H9 (cell line): Measurements from ENCODE around the gene ATP6V0A4. TPM values are rescaled to one million over a fixed set of nuclear protein-coding genes. Genes with fewer than 3 reads are reported as not detected.

Source experiments
- DNase-seq: peaks from one replicate; pipeline ENCODE4 v3.0.0-alpha.2; 2017
- H2AFZ ChIP-seq: one replicate; pipeline ENCODE4 v1.6.1; 2013; ENCODE audit warnings: mild to moderate bottlenecking, low read length, control low read depth, moderate library complexity
- H2AK5ac ChIP-seq: 2 replicates; pipeline ENCODE4 v1.6.1; 2013; ENCODE audit warnings: low read length, control low read depth, mixed read lengths; ENCODE audit not compliant: insufficient read length
- H2BK120ac ChIP-seq: one replicate; pipeline ENCODE4 v1.6.1; 2013; ENCODE audit warnings: low read depth, mild to moderate bottlenecking, low read length, control low read depth, inconsistent platforms; ENCODE audit not compliant: poor library complexity, severe bottlenecking
- H2BK12ac ChIP-seq: 2 replicates; pipeline ENCODE4 v1.6.1; 2013; ENCODE audit warnings: low read length, control low read depth, mixed read lengths, low read depth; ENCODE audit not compliant: insufficient read length
- H2BK15ac ChIP-seq: 2 replicates; pipeline ENCODE4 v1.6.1; 2013; ENCODE audit warnings: low read depth, low read length, control low read depth
- H2BK20ac ChIP-seq: one replicate; pipeline ENCODE4 v1.6.1; 2013; ENCODE audit warnings: low read depth, mild to moderate bottlenecking, low read length, control low read depth, inconsistent platforms; ENCODE audit not compliant: poor library complexity, severe bottlenecking
- H2BK5ac ChIP-seq: 2 replicates; pipeline ENCODE4 v1.6.1; 2013; ENCODE audit warnings: low read length, control low read depth, mixed read lengths; ENCODE audit not compliant: insufficient read length
- H3K14ac ChIP-seq: 2 replicates; pipeline ENCODE4 v1.6.1; 2013; ENCODE audit warnings: low read length, control low read depth; ENCODE audit not compliant: insufficient read depth
- H3K18ac ChIP-seq: 2 replicates; pipeline ENCODE4 v1.6.1; 2013; ENCODE audit warnings: low read depth, mild to moderate bottlenecking, mixed read lengths, low read length, control low read depth; ENCODE audit not compliant: insufficient read length
- H3K23ac ChIP-seq: 2 replicates; pipeline ENCODE4 v1.6.1; 2013; ENCODE audit warnings: low read length, control low read depth, mixed read lengths, low read depth; ENCODE audit not compliant: insufficient read length
- H3K23me2 ChIP-seq: 2 replicates; pipeline ENCODE4 v1.6.1; 2013; ENCODE audit warnings: low read depth, mild to moderate bottlenecking, mixed read lengths, low read length, control low read depth; ENCODE audit not compliant: insufficient read length, poor library complexity, severe bottlenecking
- H3K27ac ChIP-seq: 2 replicates; pipeline ENCODE4 v1.5.1; 2013; ENCODE audit warnings: low read length, control low read depth, mixed read lengths, low read depth; ENCODE audit not compliant: insufficient read length
- H3K27me3 ChIP-seq: 2 replicates; pipeline ENCODE4 v1.6.1; 2013; ENCODE audit warnings: low read length, control low read depth, inconsistent platforms; ENCODE audit not compliant: insufficient read depth
- H3K4ac ChIP-seq: 2 replicates; pipeline ENCODE4 v1.6.1; 2013; ENCODE audit warnings: low read depth, mild to moderate bottlenecking, control low read depth, inconsistent platforms, low read length, moderate library complexity
- H3K4me1 ChIP-seq: 2 replicates; pipeline ENCODE4 v1.6.1; 2013; ENCODE audit warnings: low read length, control low read depth, inconsistent platforms; ENCODE audit not compliant: insufficient read depth
- H3K4me2 ChIP-seq: 2 replicates; pipeline ENCODE4 v1.6.1; 2013; ENCODE audit warnings: low read length, control low read depth, mixed read lengths; ENCODE audit not compliant: insufficient read length, insufficient read depth
- H3K56ac ChIP-seq: 2 replicates; pipeline ENCODE4 v1.6.1; 2013; ENCODE audit warnings: low read depth, mild to moderate bottlenecking, mixed read lengths, low read length, control low read depth; ENCODE audit not compliant: insufficient read length
- H3K79me1 ChIP-seq: 2 replicates; pipeline ENCODE4 v1.6.1; 2013; ENCODE audit warnings: low read depth, mild to moderate bottlenecking, moderate library complexity, low read length, control low read depth, inconsistent platforms; ENCODE audit not compliant: insufficient read depth, poor library complexity, severe bottlenecking
- H3K79me2 ChIP-seq: 2 replicates; pipeline ENCODE4 v1.6.1; 2013; ENCODE audit warnings: low read length, control low read depth, inconsistent platforms; ENCODE audit not compliant: insufficient read depth
- H3K9ac ChIP-seq: 2 replicates; pipeline ENCODE4 v1.6.1; 2013; ENCODE audit warnings: low read length, control low read depth, mixed read lengths; ENCODE audit not compliant: insufficient read length; ENCODE audit errors: extremely low read depth
- H3K9me3 ChIP-seq: one replicate; pipeline ENCODE4 v1.6.1; 2013; ENCODE audit warnings: low read depth, low read length, inconsistent platforms; ENCODE audit not compliant: control insufficient read depth
- H3T11ph ChIP-seq: one replicate; pipeline ENCODE4 v1.6.1; 2013; ENCODE audit warnings: mild to moderate bottlenecking, low read length, control low read depth, inconsistent platforms
- H4K20me1 ChIP-seq: one replicate; pipeline ENCODE4 v1.6.1; 2013; ENCODE audit not compliant: control insufficient read depth, insufficient read length, insufficient read depth
- H4K5ac ChIP-seq: 2 replicates; pipeline ENCODE4 v1.6.1; 2013; ENCODE audit warnings: low read depth, mild to moderate bottlenecking, mixed read lengths, low read length, control low read depth; ENCODE audit not compliant: insufficient read length
- H4K8ac ChIP-seq: replicated peaks from 2 replicates; pipeline ENCODE4 v1.6.1; 2013; ENCODE audit warnings: low read length, control low read depth, mixed read lengths, low read depth; ENCODE audit not compliant: insufficient read length
- H4K91ac ChIP-seq: 2 replicates; pipeline ENCODE4 v1.6.1; 2013; ENCODE audit warnings: low read depth, mild to moderate bottlenecking, moderate library complexity, mixed read lengths, low read length, control low read depth; ENCODE audit not compliant: insufficient read length
- H3K27ac Mint-ChIP-seq, 3 experiments: 2 replicates in 2 of 3; 3 replicates in 1 of 3; pipeline ENCODE4 v1.8.0; 2020 to 2021; ENCODE audit warnings: mixed read lengths in 3 of 3, mild to moderate bottlenecking in 1 of 3, moderate library complexity in 1 of 3
- H3K27me3 Mint-ChIP-seq: 2 replicates; pipeline ENCODE4 v1.8.0; 2021; ENCODE audit warnings: low read depth, mild to moderate bottlenecking, moderate library complexity, mixed read lengths
- H3K36me3 Mint-ChIP-seq, 3 experiments: 2 replicates in 2 of 3; 3 replicates in 1 of 3; pipeline ENCODE4 v1.8.0; 2020 to 2021; ENCODE audit warnings: low read depth in 3 of 3, mixed read lengths in 3 of 3; ENCODE audit not compliant: insufficient read depth in 1 of 3
- H3K4me1 Mint-ChIP-seq, 2 experiments: 2 replicates each; pipeline ENCODE4 v1.8.0; 2020; ENCODE audit warnings: mixed read lengths in 2 of 2
- H3K4me3 Mint-ChIP-seq, 2 experiments: 2 replicates in 1 of 2; 3 replicates in 1 of 2; pipeline ENCODE4 v1.8.0; 2020 to 2021; ENCODE audit warnings: mild to moderate bottlenecking in 2 of 2, mixed read lengths in 2 of 2, moderate library complexity in 1 of 2
- H3K9me3 Mint-ChIP-seq, 2 experiments: 2 replicates in 1 of 2; 3 replicates in 1 of 2; pipeline ENCODE4 v1.8.0; 2020; ENCODE audit warnings: mild to moderate bottlenecking in 2 of 2, mixed read lengths in 2 of 2, moderate library complexity in 1 of 2
- WGBS: extraction: QIAGEN DNeasy Blood & Tissue Kit; methylation state at CpG from one replicate; pipeline ENCODE4 v1.1.7; 2013; ENCODE audit warnings: missing lambda C conversion rate, low lambda C conversion rate, mixed read lengths; ENCODE audit not compliant: insufficient read length; ENCODE audit errors: extremely low coverage; 5-methylcytosine and 5-hydroxymethylcytosine counted together
- total RNA-seq: library from RNA; stranded (reverse); gene quantifications from 2 replicates; pipeline ENCODE4 v1.2.1, GENCODE V29; 2021
- TF ChIP-seq, protein P1 (sequence below): fragments of 200-600 bp; sonication (generic); conservative IDR thresholded peaks from 3 replicates; pipeline ENCODE4 v1.8.0; 2021; ENCODE audit warnings: antibody characterized with exemption, mild to moderate bottlenecking

Gene ATP6V0A4
- total RNA-seq, 1 experiment from 2014 or later = 0.79 TPM

DNA sequence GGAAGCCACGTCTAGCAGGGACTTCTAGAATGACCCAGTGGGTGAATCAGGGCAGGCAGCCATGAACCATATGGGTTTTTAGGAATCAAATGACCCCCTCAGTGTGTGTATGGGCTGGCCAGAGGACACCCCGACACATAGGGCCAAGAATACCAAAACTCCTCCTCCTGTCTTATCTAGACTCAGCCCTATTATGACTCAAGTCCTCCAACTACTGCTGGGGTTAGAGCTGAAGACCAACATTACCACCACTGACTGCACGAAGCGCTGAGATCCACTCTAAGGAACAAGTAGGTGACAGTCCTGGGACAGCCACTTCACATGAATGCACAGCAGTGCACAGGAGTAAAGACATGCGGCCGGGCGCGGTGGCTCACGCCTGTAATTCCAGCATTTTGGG, 85.3 kb downstream of the ATP6V0A4 start:
- Histone ChIP-seq H3K4me2 (no peak overlapping the region), H3K9me3 (no peaks in the 10 kb centered on the region), H3K23ac (no peak overlapping the region), H3K23me2 (no peaks in the 10 kb centered on the region), H4K20me1 (no peaks in the 10 kb centered on the region), H3K56ac (no peak overlapping the region), H3K79me1 (no peaks in the 10 kb centered on the region), H3K27ac (no peak overlapping the region), H2BK120ac (no peak overlapping the region), H2BK15ac (no peak overlapping the region), H3K79me2 (no peaks in the 10 kb centered on the region), H3K4ac (no peak overlapping the region), H4K8ac (no peak overlapping the region), H2BK20ac (no peak overlapping the region), H2BK12ac (no peak overlapping the region), H3K27me3 (no peaks in the 10 kb centered on the region), H3T11ph (no peak overlapping the region), H4K5ac (no peak overlapping the region), H2AFZ (no peak overlapping the region), H2BK5ac (no peak overlapping the region), H3K14ac (no peak overlapping the region), H2AK5ac (no peak overlapping the region), H3K4me1 (no peaks in the 10 kb centered on the region), H3K9ac (no peak overlapping the region), H4K91ac (no peak overlapping the region), H3K18ac (no peak overlapping the region)
- no peak overlapping the region for H3K27ac Mint-ChIP-seq
- H3K4me3 Mint-ChIP-seq = no peak overlapping the region
- no CpG with 5 or more reads among the region's 9 CpGs for WGBS
- H3K9me3 Mint-ChIP-seq = no peaks in the 10 kb centered on the region
- H3K4me1 Mint-ChIP-seq = no peaks in the 10 kb centered on the region
- DNase-seq = no peak
- no peaks in the 10 kb centered on the region for H3K36me3 Mint-ChIP-seq
- no peaks in the 10 kb centered on the region for H3K27me3 Mint-ChIP-seq
- TF ChIP-seq, protein P1, sequence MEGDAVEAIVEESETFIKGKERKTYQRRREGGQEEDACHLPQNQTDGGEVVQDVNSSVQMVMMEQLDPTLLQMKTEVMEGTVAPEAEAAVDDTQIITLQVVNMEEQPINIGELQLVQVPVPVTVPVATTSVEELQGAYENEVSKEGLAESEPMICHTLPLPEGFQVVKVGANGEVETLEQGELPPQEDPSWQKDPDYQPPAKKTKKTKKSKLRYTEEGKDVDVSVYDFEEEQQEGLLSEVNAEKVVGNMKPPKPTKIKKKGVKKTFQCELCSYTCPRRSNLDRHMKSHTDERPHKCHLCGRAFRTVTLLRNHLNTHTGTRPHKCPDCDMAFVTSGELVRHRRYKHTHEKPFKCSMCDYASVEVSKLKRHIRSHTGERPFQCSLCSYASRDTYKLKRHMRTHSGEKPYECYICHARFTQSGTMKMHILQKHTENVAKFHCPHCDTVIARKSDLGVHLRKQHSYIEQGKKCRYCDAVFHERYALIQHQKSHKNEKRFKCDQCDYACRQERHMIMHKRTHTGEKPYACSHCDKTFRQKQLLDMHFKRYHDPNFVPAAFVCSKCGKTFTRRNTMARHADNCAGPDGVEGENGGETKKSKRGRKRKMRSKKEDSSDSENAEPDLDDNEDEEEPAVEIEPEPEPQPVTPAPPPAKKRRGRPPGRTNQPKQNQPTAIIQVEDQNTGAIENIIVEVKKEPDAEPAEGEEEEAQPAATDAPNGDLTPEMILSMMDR = no peak
